Activated naive CD8-positive, alpha-beta T cell (primary cell): ENCODE data around the gene GCN1.
"Not testable (repeated sequence)": the region's sequence is repeated elsewhere in the genome, so short reads cannot be mapped to it uniquely, and the experiment has no call there.

Experiments
- H3K27ac Mint-ChIP-seq: one replicate; pipeline ENCODE4 v1.8.0; 2021; ENCODE audit warnings: mixed read lengths
- H3K27me3 Mint-ChIP-seq: one replicate; pipeline ENCODE4 v1.8.0; 2021; ENCODE audit warnings: mixed read lengths
- H3K36me3 Mint-ChIP-seq: one replicate; pipeline ENCODE4 v1.8.0; 2021; ENCODE audit warnings: mixed read lengths
- H3K4me1 Mint-ChIP-seq: one replicate; pipeline ENCODE4 v1.8.0; 2021; ENCODE audit warnings: low read depth, mixed read lengths
- H3K4me3 Mint-ChIP-seq: one replicate; pipeline ENCODE4 v1.8.0; 2021; ENCODE audit warnings: mild to moderate bottlenecking, mixed read lengths
- H3K9me3 Mint-ChIP-seq: one replicate; pipeline ENCODE4 v1.8.0; 2021; ENCODE audit warnings: low read depth, mixed read lengths

GCN1 gene

DNA sequence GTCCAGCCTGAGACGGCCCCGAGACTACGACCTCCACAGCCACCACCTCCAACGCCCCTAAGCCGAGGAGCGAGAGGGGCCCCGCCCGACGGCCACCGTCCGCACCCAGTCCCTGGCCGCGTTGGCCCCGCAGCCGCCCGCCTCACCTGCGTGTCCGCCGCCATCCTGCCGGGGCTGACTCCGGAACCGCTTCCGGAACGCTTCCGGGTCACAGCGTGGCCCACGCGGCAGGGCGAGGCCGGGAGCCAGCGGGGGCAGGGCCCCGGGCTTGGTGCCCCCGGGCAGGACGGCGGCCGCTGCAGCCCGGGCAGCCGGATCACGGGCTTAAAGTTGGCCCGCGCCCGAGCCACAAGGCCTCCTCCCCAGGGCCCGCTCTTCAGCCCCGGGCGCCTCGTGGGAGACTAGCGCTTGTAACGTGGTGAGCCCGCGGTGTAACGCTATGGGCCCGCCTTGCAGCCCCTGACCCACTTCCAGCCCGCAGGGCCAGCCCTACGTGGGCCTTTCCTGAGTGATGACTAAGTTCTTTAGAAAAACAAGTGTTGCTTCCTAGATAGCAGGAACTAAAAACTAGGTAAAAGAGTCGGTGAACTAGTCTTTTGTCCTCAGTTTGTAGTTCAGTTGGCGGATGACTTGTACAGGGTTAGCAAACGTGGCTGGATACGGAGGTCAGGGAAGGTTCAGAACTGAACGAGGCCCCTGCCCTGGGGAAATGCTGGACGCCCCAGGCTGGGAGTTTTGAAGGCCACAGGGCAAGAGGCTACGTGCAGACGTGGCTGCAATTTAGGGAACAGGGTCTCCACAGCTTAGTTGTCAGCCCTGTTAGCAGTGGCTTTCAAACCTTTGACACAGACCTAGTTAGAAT lies at the start of gene GCN1:
Gene GCN1 (minus strand): TSS at position 182 of the 862 bp plus-strand sequence. CDS start 18 bp downstream, at position 164.
- Mint-ChIP-seq H3K27me3 (no peaks in the 10 kb centered on the region), H3K4me3 (peak within 1 kb of the TSS; percentile 99), H3K4me1 (peaks cover 57% of the 10 kb centered on the region), H3K36me3 (peaks cover 17% of the 10 kb centered on the region), H3K9me3 (no peaks in the 10 kb centered on the region), H3K27ac (peak within 1 kb of the TSS; percentile 96)

- Mint-ChIP-seq H3K27me3 (no peaks in the 10 kb centered on the region), H3K9me3 (no peaks in the 10 kb centered on the region), H3K4me3 (no peak overlapping the region), H3K27ac (no peak overlapping the region), H3K36me3 (peaks cover 3% of the 10 kb centered on the region), H3K4me1 (peaks cover 70% of the 10 kb centered on the region)
These were observed 48.6 kb upstream of the GCN1 start for GRCh38 chr12:120242971-120243699.

- Mint-ChIP-seq H3K27me3 (no peaks in the 10 kb centered on the region), H3K27ac (no peak overlapping the region), H3K4me3 (no peak overlapping the region), H3K9me3 (no peaks in the 10 kb centered on the region), H3K36me3 (no peaks in the 10 kb centered on the region), H3K4me1 (peaks cover 68% of the 10 kb centered on the region)
These were observed 47.8 kb upstream of the GCN1 start for GRCh38 chr12:120242275-120242799.

- Mint-ChIP-seq H3K9me3 (no peaks in the 10 kb centered on the region), H3K27ac (no peak overlapping the region), H3K36me3 (no peaks in the 10 kb centered on the region), H3K4me1 (peaks cover 66% of the 10 kb centered on the region), H3K4me3 (peak overlapping the region; percentile 0), H3K27me3 (no peaks in the 10 kb centered on the region)
These were observed 47.2 kb upstream of the GCN1 start for GRCh38 chr12:120241561-120242274.

GRCh38 chr12:120240495-120240833 lies 45.9 kb upstream of the GCN1 start:
- Mint-ChIP-seq H3K27ac (no peak overlapping the region), H3K4me1 (peaks cover 73% of the 10 kb centered on the region)

GRCh38 chr12:120239776-120240494 lies 45.4 kb upstream of the GCN1 start:
- no peaks in the 10 kb centered on the region for H3K27me3 Mint-ChIP-seq
- H3K27ac Mint-ChIP-seq = peak overlapping the region; percentile 58
- H3K9me3 Mint-ChIP-seq = no peaks in the 10 kb centered on the region
- H3K4me3 Mint-ChIP-seq = no peak overlapping the region
- H3K36me3 Mint-ChIP-seq = no peaks in the 10 kb centered on the region
- H3K4me1 Mint-ChIP-seq = peaks cover 74% of the 10 kb centered on the region

More at GRCh38 chr12:120240495-120240833, 45.9 kb upstream of the GCN1 start:
- no peaks in the 10 kb centered on the region for H3K36me3 Mint-ChIP-seq
- H3K4me3 Mint-ChIP-seq = no peak overlapping the region
- no peaks in the 10 kb centered on the region for H3K27me3 Mint-ChIP-seq
- H3K9me3 Mint-ChIP-seq = no peaks in the 10 kb centered on the region

DNA sequence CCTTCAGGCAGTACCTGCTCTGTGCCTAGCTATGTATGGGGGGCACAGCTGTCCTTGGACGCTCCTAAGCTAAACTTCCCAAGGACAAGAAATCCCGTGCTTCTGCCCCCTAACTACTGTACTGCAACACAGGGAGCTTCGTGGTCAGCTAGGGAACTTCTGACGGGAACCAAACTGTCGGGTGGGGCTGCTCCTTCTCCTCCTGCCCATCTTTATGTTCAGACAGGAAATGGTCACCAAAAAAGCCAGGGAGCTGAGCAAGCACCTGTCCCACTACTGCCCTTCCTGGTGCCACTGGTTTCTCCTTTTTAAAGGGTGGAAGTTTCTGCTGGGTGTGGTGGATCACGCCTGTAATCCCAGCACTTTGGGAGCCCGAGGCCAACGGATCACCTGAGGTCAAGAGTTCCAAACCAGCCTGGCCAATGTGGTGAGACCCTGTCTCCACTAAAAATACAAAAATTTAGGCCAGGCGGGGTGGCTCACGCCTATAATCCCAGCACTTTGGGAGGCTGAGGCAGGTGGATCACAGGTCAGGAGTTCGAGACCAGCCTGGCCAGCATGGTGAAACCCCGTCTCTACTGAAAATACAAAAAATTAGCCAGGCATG lies 44.4 kb upstream of the GCN1 start:
- Mint-ChIP-seq H3K9me3 (no peaks in the 10 kb centered on the region), H3K4me1 (peaks cover 76% of the 10 kb centered on the region), H3K27me3 (no peaks in the 10 kb centered on the region), H3K4me3 (no peak overlapping the region), H3K36me3 (no peaks in the 10 kb centered on the region), H3K27ac (no peak overlapping the region)

DNA sequence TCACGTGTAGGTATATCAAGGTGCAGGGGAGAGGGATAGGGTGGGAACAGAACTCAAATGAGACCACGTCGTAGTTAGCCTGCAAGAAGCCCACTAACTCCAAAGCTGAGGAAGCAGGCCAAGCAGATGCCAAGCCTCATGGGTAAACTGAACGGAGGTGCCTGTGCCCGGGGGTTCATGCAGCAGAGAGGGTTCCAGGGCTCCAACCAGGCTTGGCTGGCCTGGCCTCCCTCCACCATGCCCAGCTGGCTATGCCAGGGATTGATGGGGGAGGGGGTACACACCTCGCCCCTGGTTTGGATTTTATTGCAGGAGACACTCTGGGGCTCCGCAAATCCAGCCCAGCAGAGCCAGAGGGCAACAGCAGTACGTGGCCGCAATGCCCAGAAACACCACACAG lies 43.7 kb upstream of the GCN1 start:
- no peaks in the 10 kb centered on the region for H3K9me3 Mint-ChIP-seq
- H3K4me3 Mint-ChIP-seq = no peak overlapping the region
- peaks cover 78% of the 10 kb centered on the region for H3K4me1 Mint-ChIP-seq
- H3K27ac Mint-ChIP-seq = no peak overlapping the region
- H3K27me3 Mint-ChIP-seq = no peaks in the 10 kb centered on the region
- no peaks in the 10 kb centered on the region for H3K36me3 Mint-ChIP-seq

- no peak overlapping the region for H3K4me3 Mint-ChIP-seq
- H3K9me3 Mint-ChIP-seq = no peaks in the 10 kb centered on the region
- no peaks in the 10 kb centered on the region for H3K36me3 Mint-ChIP-seq
- H3K27ac Mint-ChIP-seq = peak overlapping the region; percentile 41
- H3K4me1 Mint-ChIP-seq = peaks cover 78% of the 10 kb centered on the region
- H3K27me3 Mint-ChIP-seq = no peaks in the 10 kb centered on the region
These were observed 43.1 kb upstream of the GCN1 start for GRCh38 chr12:120237360-120238171.

DNA sequence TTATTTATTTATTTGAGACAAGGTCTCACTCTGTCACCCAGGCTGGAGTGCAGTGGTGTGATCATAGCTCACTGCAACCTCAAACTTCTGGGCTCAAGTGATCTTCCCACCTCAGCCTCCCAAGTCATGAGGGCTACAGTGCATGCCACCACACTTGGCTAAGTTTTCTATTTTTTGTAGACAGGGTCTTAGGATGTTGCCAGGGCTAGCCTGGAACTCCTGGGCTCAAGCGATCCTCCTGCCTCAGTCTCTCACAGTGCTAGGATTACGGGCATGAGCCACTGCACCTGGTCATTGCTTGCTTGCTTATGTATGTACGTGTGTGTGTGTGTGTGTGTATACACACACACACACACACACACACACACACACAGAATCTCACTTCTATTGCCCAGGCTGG lies 42.3 kb upstream of the GCN1 start:
- H3K27me3 Mint-ChIP-seq, H3K4me3 Mint-ChIP-seq, H3K27ac Mint-ChIP-seq, H3K36me3 Mint-ChIP-seq, H3K9me3 Mint-ChIP-seq: not testable (repeated sequence)
- peaks cover 80% of the 10 kb centered on the region for H3K4me1 Mint-ChIP-seq

DNA sequence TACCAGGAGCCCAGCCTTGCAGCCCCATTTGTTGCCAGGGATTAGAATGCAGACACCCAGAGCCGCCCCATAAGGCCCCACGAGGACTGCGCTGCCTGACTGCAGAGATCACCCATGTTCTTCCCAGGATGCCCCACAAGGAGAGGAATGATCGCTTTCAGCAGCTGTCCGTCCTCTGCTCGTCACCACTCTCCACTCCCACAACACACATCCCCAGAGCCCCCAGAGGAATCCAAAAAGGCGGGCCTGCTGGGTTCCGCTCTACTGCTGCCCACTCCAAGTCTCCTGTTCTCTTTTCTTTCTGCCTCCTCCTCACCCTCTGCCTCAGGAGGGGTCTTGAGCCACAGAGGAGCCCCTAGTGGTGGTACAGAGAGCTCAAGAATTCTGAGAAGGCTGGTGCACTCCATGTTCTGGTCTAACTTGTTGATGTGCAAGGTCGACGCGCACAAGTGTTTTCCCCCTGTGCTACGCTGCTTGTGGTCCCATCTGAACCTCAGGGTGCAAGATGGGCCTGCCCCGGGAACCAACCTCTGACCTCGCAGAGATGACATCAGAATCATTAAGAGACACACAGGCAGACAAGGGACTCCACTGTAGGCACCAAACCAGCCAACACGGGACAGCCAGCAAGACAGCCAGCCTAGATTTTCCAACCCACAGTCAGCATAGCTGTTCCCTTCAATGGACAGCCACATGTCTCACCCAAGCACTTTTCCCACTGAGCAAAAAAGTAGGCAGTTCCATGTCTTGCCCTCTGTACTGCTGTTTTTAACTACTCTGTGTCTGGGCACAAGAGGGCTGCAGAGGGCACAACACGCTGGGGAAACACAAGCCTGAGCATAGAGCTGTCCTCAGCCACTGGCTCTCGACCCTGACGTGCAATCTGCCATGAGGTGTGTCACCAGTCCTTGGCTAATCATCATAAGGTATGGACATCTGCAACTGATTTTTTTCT lies 41.1 kb upstream of the GCN1 start:
- Mint-ChIP-seq H3K27ac (peak overlapping the region; percentile 66), H3K9me3 (no peaks in the 10 kb centered on the region), H3K4me3 (no peak overlapping the region), H3K27me3 (no peaks in the 10 kb centered on the region), H3K36me3 (no peaks in the 10 kb centered on the region), H3K4me1 (peaks cover 81% of the 10 kb centered on the region)

GRCh38 chr12:120234643-120235368 lies 40.3 kb upstream of the GCN1 start:
- Mint-ChIP-seq H3K4me1 (peaks cover 82% of the 10 kb centered on the region), H3K36me3 (no peaks in the 10 kb centered on the region), H3K27ac (peak overlapping the region; percentile 58), H3K4me3 (no peak overlapping the region), H3K27me3 (no peaks in the 10 kb centered on the region), H3K9me3 (no peaks in the 10 kb centered on the region)
